Right renal cortex interstitium (tissue), 3 donors: ENCODE results near the gene MRPS7. TPM values are rescaled to one million over a fixed set of nuclear protein-coding genes. Genes with fewer than 3 reads are reported as not detected.
"Not testable (repeated sequence)": the region's sequence is repeated elsewhere in the genome, so short reads cannot be mapped to it uniquely, and the experiment has no call there.

Source experiments
- DNase-seq, 3 donors: peaks; one replicate each; pipeline ENCODE4 v3.0.0-alpha.2; 2013; ENCODE audit warnings: low read depth in 3 of 3, low spot score in 2 of 3
- polyA plus RNA-seq, 3 donors: library from polyadenylated mRNA; unstranded; fragments of 120-200 nt; gene quantifications; one replicate each; pipeline ENCODE4 v1.2.1, GENCODE V29; 2013; ENCODE audit not compliant: insufficient read length in 3 of 3

Gene MRPS7
- polyA plus RNA-seq, 3 donors: 78.7 to 87.0 (median 84.2) TPM

- no peak for DNase-seq
Observed at GRCh38 chr17:75242461-75243042, 19.1 kb upstream of the MRPS7 start.

- DNase-seq: no peak
Observed at GRCh38 chr17:75244133-75244866, 17.4 kb upstream of the MRPS7 start.

GRCh38 chr17:75245011-75245410 is 16.7 kb upstream of the MRPS7 start:
- no peak for DNase-seq

- DNase-seq: no peak
Observed at GRCh38 chr17:75246404-75246803, 15.3 kb upstream of the MRPS7 start.

- DNase-seq: no peak
Observed at GRCh38 chr17:75249564-75249963, 12.1 kb upstream of the MRPS7 start.

- DNase-seq: no peak
Observed at GRCh38 chr17:75250009-75250471, 11.6 kb upstream of the MRPS7 start.

- no peak for DNase-seq
Observed at GRCh38 chr17:75252039-75252816, 9.5 kb upstream of the MRPS7 start.

- DNase-seq: not testable (repeated sequence)
Observed at GRCh38 chr17:75255954-75256698, 5.6 kb upstream of the MRPS7 start.

- DNase-seq: not testable (repeated sequence)
Observed at GRCh38 chr17:75257228-75257627, 4.5 kb upstream of the MRPS7 start.

GRCh38 chr17:75260641-75261335 is 891 bp upstream of the MRPS7 start:
- DNase-seq: no peak

GRCh38 chr17:75262112-75262606 is 480 bp downstream of the MRPS7 start:
- DNase-seq: no peak

- DNase-seq: no peak
Observed at GRCh38 chr17:75263055-75263454, 1.4 kb downstream of the MRPS7 start.

- no peak for DNase-seq
Observed at GRCh38 chr17:75265614-75266315, 4.1 kb downstream of the MRPS7 start.

GRCh38 chr17:75266316-75267152 is 4.9 kb downstream of the MRPS7 start:
- no peak for DNase-seq

- DNase-seq: no peak
Observed at GRCh38 chr17:75267153-75267410, 5.4 kb downstream of the MRPS7 start.

GRCh38 chr17:75267411-75268232 is 5.9 kb downstream of the MRPS7 start:
- no peak for DNase-seq

GRCh38 chr17:75269844-75270217 is 8.2 kb downstream of the MRPS7 start:
- no peak for DNase-seq
